HG03520 (cell line): ENCODE data around the gene FOXK1.
"Not testable (repeated sequence)": the region's sequence is repeated elsewhere in the genome, so short reads cannot be mapped to it uniquely, and the experiment has no call there.

Source experiments
- ATAC-seq: cut with Tn5 transposase; IDR thresholded peaks from one replicate; pipeline ENCODE4 v1.9.1; 2021; ENCODE audit warnings: mild to moderate bottlenecking, moderate library complexity; ENCODE audit not compliant: unreplicated experiment

The FOXK1 gene

GRCh38 chr7:4783292-4783652 is 101.2 kb downstream of the FOXK1 start:
- no peak for ATAC-seq

DNA sequence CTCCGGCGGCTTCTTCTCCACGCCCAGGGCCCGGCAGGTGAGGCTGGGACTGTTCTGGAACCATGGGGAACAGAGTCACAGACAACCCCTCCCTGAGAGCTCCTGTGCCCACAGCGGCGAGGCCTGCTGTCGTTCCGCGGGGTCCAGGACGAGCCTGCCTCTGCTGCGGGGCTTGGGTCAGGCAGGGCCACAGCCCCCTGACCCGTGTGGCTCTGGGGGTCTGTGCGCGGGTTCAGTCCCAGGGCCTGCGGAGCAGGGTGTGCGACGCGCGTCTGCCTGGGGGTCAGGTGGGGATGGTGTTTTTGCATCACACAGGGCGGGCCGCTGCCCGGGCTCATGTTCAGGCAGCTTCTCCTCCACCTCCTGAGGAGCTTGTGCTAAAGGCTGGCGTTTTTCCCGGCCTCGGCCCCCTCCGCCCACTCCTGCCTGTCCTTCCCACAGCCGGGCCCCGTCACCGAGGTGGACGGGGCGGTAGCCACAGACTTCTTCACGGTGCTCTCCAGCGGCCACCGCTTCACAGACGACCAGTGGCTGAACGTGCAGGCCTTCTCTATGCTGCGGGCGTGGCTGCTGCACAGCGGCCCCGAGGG is 101.8 kb downstream of the FOXK1 start:
- no peak for ATAC-seq

GRCh38 chr7:4784799-4785198 is 102.7 kb downstream of the FOXK1 start:
- no peak for ATAC-seq

DNA sequence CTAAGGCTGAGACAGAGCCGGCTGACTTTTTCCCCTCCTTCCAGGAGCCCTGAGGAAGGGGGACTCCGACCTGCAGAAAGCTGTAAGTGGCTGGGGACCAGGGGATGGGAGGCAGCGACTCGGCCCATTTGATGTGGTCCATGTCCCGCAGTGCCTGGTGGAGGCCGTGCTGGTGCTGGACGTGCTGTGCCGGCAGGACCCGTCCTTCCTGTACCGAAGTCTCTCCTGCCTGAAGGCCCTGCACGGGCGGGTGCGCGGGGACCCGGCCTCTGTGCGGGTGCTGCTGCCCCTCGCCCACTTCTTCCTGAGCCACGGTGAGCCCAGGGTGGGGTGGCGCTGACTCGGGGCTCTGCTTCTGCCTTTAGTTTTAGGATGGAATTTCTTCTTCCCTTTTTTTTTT is 103.3 kb downstream of the FOXK1 start:
- no peak for ATAC-seq

DNA sequence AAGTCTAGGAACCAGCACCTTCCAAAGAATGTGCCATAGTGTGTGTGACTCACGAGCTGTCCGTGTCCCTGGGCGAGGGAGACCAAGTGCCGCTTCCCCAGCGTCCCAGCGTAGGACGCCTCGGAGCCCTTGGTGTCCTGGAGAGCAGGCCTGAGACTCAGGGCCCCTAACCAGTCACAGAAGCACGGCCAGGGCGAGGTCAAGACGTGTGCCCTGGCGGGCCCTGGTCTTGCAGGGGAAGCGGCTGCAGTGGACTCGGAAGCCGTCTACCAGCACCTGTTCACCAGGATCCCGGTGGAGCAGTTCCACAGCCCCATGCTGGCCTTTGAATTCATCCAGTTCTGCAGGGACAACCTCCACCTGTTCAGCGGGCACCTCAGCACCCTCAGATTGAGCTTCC is 103.9 kb downstream of the FOXK1 start:
- ATAC-seq, result no peak

DNA sequence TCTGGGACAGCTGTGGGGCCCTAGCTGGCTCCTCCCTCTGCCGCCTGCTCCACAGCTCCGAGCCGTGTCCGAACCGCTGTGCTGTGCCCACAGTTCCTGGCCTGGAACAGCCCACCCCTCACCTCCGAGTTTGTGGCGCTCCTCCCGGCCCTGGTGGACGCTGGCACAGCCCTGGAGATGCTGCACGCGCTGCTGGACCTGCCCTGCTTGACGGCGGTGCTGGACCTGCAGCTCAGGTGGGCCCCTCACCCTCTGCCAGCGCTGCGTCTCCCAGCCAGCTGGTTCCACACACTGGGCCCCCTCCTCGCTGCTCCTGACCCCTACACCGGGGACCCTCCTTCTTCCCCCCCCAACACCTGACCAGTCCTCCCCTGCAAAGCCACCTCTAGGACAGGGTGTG is 105.4 kb downstream of the FOXK1 start:
- no peak for ATAC-seq

DNA sequence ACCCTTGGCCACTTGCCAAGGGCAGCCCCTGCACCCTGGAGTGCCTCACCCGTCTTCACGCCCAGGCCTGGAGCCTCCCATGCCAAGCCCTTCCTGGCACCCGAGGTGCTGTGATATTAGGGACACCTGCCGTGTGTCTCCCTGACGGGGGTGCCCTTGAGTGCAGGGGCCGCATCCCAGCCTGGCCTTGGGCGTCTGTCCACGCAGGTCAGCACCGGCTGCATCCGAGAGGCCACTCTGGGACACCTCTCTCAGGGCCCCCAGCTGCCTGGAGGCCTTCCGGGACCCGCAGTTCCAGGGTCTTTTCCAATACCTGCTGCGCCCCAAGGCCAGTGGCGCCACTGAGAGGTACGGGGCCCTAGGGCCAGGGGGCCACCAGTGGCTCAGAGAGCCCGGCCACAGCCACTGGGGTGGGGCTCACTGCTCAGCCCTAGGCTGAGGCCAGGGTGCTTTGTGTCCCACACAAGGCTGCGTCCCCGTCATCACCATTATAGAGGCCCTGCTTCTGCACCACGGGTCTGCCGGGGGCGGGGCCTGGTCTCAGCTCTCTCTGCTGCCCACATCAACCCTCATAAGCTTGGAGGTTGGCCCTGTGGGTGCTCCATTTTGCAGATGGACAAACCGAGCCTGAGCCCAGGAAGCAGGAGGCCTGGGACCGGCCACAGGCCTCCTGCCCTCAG is 106.0 kb downstream of the FOXK1 start:
- no peak for ATAC-seq

DNA sequence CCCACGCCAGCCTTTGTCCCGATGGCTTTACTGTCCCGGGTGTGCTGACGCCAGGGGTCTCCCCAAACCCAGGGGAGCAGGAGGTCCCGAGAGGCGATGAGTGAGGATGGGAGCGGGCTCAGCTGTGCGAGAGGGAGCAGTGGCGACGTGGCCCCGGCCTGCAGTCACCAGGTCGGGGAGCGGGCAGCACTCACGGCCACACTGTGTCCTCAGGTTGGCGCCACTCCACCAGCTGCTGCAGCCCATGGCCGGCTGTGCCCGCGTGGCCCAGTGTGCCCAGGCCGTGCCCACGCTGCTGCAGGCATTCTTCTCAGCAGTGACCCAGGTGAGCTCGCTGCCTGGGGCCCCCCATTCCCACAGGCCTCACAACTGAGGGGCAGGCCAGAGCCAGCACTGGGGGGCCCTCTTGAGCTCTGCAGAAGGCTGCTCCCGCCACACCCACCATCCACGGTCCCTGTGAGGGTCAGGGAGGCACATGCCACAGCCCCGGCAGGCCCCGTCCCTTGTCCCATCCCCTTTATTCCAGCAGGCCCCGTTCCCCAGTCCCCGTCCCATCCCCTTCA is 106.6 kb downstream of the FOXK1 start:
- ATAC-seq, result no peak

DNA sequence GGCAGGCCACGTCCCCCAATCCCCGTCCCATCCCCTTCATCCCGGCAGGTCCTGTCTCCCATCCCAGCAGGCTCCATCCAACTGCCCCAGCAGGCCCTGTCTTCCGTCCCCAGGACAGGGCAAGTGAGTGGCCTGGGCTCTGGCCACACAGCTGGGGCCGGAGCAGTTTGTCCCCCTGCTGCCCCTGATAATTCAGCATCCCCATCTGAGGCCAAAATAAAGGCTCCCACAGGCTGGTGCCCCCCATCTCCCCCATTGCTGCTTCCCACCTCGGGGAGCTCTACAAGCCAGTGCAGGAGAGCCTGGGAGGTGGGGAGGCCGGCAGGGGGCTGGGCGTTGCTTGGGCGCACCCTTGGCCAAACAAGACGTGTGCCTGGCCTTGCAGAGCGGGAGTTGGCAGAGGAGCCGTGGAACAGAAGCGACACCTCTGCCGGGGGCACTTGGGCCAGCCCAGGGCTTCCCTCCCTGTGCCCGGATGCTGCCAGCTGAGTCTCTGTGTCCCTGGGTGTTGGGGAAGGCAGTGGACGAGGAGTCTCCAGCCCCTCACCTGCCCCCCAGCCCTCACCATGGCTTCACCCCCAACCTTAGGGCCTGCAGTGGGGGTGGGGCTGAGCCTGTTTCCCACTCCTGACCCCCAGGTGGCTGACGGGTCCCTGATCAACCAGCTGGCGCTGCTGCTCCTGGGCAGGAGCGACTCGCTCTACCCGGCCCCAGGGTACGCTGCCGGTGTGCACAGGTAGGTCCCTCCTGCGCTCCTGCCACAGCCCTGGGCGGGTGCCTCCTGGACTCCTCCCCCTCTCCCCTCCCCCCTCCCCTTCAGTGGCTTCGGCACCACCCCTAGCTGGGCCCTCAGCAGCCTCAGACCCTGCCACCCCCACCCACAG is 107.3 kb downstream of the FOXK1 start:
- ATAC-seq, result no peak

DNA sequence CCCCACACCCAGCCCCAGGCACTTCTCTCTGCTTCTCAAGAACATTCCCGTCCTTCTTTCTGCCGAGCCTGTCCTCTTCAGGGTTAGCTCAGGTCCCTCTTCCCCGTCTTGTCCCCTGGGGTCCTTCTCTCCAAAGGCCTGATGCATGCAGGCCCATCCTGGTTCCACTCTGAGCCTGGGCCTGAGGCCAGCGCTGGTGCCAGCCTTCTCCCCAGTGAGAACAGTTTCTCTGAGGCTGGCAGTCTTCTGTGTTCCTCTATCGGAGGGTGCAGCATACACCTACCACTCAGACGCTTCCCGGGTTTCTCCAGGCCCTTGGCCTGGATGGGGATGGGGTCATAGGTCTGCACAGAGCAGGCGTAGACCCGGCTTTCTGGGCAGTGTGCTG is 108.0 kb downstream of the FOXK1 start:
- ATAC-seq, result no peak

DNA sequence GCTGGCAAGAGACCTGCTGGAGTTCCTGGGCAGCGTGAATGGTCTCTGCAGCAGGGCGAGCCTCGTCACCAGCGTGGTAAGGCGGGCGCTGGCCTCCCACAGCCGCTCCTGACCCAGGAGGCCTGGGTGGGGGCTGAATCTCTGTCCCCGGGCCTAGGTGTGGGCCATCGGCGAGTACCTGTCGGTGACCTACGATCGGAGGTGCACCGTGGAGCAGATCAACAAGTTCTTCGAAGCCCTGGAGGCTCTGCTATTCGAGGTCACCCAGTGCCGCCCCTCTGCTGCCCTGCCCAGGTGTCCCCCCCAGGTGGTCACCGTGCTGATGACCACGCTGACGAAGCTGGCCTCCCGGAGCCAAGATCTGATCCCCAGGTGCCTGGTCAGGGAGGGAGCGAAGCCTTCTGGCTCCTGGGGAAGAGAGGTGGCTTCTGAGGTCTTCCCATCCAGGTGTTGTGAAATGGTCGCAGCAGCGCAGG is 108.5 kb downstream of the FOXK1 start:
- no peak for ATAC-seq

DNA sequence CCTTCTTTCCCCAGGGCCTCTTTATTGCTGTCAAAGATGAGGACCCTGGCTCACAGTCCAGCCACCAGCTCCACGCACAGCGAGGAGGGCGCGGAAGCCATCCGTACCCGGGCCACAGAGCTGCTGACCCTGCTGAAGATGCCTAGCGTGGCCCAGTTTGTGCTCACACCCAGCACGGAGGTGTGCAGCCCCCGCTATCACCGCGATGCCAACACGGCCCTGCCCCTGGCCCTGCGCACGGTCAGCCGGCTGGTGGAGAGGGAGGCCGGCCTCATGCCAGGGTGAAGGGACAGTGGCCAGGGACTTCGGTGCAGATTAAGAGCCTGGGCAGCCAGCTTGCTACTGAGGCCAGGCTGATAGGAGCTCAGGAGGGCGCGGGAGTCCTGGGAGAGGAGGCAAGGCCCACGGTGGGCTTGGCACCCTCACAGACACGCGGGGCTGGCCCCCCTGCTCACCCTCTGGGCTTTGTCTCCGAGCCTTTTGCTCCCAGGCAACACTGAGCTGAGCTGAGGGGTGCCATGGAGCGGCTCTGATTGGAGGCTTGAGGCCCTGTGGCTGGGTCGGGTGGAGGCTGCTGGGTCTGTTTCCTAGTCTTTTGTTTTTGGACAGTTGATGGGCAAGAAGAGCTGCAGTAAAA is 109.1 kb downstream of the FOXK1 start:
- no peak for ATAC-seq

GRCh38 chr7:4791738-4792536 is 109.8 kb downstream of the FOXK1 start:
- ATAC-seq, result no peak

- ATAC-seq, result no peak
Measured at GRCh38 chr7:4792537-4793126, 110.5 kb downstream of the FOXK1 start.

GRCh38 chr7:4793385-4793993 is 111.4 kb downstream of the FOXK1 start:
- ATAC-seq, result not testable (repeated sequence)

DNA sequence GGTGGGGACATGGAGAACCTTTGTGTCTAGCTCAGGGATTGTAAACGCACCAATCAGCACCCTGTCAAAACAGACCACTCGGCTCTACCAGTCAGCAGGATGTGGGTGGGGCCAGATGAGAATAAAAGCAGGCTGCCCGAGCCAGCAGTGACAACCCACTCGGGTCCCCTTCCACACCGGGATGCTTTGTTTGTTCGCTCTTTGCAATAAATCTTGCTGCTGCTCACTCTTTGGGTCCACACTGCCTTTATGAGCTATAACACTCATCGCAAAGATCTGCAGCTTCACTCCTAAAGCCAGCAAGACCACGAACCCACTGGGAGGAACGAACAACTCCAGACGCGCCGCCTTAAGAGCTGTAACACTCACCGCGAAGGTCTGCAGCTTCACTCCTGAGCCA is 112.1 kb downstream of the FOXK1 start:
- ATAC-seq, result not testable (repeated sequence)

DNA sequence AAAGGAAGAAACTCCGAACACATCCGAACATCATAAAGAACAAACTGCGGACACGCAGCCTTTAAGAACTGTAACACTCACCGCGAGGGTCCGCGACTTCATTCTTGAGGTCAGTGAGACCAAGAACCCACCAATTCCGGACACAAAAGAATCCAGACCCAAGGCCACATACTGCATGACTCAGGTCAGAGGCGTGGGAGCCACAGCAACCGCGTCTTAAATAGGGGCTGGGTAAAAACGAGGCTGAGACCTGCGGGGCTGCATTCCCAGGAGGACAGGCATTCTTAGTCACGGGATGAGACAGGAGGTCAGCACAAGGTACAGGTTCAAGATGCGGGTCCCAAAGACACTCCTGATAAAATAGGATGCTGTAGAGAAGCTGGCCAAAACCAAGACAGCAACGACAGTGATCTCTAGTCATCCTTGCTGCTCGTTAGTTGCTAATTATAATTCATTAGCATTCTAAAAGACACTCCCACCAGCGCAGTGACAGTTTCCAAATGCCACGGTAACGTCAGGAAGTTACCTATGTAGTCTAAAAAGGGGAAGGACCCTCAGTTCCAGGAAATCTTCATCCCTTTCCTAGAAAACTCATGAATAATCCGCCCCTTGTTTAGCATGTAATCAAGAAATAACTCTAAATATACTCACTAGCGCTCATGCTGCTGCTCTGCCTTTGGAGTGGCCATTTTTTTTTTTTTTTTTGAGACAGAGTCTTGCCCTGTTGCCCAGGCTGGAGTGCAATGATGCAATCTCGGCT is 112.7 kb downstream of the FOXK1 start:
- no peak for ATAC-seq

DNA sequence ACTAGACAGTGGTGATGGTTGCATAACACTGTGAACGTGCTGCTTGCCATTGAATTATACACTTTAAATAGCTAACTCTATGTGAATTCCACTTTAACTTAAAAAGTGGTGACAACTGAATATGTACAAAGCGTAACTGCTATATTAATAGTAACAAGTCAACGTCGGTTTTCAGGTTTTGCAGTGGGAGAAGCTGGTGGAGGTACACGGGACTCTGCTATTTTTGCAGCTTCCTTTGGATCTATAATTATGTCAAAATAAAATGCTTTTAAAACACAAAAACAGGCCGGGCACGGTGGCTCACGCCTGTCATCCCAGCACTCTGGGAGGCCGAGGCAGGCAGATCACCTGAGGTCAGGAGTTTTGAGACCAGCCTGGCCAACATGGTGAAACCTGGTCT is 114.4 kb downstream of the FOXK1 start:
- no peak for ATAC-seq
